Body of pancreas (tissue), 4 donors: ENCODE data around the gene RASGEF1C. TPM values are rescaled to one million over a fixed set of nuclear protein-coding genes. Genes with fewer than 3 reads are reported as not detected.
"Not testable (repeated sequence)": the region's sequence is repeated elsewhere in the genome, so short reads cannot be mapped to it uniquely, and the experiment has no call there.

Experiments used
- ATAC-seq: fragments of 150-250 bp; one replicate; pipeline ENCODE4 v1.9.1; 2016
- DNase-seq, 4 donors: peaks; one replicate each; pipeline ENCODE4 v3.0.0-alpha.2; 2019
- H3K27ac ChIP-seq, 4 donors: fragments of 200-600 bp; sonication (generic); 1 replicate in 3 of 4; 2 replicates in 1 of 4; pipeline versions ENCODE4 v1.5.1 to v1.6.1; 2016 to 2019; ENCODE audit warnings: mild to moderate bottlenecking in 1 of 4, mixed read lengths in 1 of 4, moderate library complexity in 1 of 4
- H3K27me3 ChIP-seq, 2 donors: fragments of 200-600 bp; sonication (generic); one replicate each; pipeline ENCODE4 v1.6.0; 2016; ENCODE audit warnings: mild to moderate bottlenecking in 1 of 2
- H3K36me3 ChIP-seq, 2 donors: fragments of 200-600 bp; sonication (generic); replicated peaks in 1 of 2; 2 replicates each; pipeline ENCODE4 v1.5.1; 2016; ENCODE audit warnings: low read depth in 2 of 2; ENCODE audit not compliant: insufficient read depth in 1 of 2
- H3K4me1 ChIP-seq: fragments of 200-600 bp; sonication (generic); one replicate; pipeline ENCODE4 v1.6.0; 2016
- H3K4me3 ChIP-seq, 2 donors: fragments of 200-600 bp; sonication (generic); 1 replicate in 1 of 2; 2 replicates in 1 of 2; pipeline ENCODE4 v1.5.1; 2016 to 2019
- H3K9me3 ChIP-seq, 3 donors: fragments of 200-600 bp; sonication (generic); 1 replicate in 2 of 3; 2 replicates in 1 of 3; pipeline ENCODE4 v1.5.1; 2016
- POLR2A ChIP-seq, 3 donors: fragments of 450-650 bp; IDR thresholded peaks; one replicate each; pipeline ENCODE4 v1.6.1; 2016; ENCODE audit warnings: antibody characterized with exemption in 3 of 3, mild to moderate bottlenecking in 2 of 3
- WGBS, 2 donors: methylation state at CpG; one replicate each; pipeline ENCODE4 v1.1.5; 2017; 5-methylcytosine and 5-hydroxymethylcytosine counted together
- intact Hi-C: fragments of 100-400 bp; cut with DNase I; formaldehyde crosslinking; loops from one replicate; pipeline ENCODE4 v1.15.1; 2023
- total RNA-seq, 2 donors: library from RNA; depleted of rRNA; stranded (reverse); fragments of >200 nt; gene quantifications; one replicate each; pipeline ENCODE4 v1.1.0, GENCODE V29; 2016
- TF ChIP-seq, protein P1 (sequence below), 7 experiments: fragments of 450-650 bp in 4 of 7; fragments of 200-600 bp in 3 of 7; sonication (generic) in 3 of 7; IDR thresholded peaks; one replicate each; pipeline ENCODE4 v1.5.1; 2016 to 2019; ENCODE audit warnings: antibody characterized with exemption in 7 of 7

The RASGEF1C gene
- total RNA-seq, 2 donors from 2014 or later = not detected

DNA sequence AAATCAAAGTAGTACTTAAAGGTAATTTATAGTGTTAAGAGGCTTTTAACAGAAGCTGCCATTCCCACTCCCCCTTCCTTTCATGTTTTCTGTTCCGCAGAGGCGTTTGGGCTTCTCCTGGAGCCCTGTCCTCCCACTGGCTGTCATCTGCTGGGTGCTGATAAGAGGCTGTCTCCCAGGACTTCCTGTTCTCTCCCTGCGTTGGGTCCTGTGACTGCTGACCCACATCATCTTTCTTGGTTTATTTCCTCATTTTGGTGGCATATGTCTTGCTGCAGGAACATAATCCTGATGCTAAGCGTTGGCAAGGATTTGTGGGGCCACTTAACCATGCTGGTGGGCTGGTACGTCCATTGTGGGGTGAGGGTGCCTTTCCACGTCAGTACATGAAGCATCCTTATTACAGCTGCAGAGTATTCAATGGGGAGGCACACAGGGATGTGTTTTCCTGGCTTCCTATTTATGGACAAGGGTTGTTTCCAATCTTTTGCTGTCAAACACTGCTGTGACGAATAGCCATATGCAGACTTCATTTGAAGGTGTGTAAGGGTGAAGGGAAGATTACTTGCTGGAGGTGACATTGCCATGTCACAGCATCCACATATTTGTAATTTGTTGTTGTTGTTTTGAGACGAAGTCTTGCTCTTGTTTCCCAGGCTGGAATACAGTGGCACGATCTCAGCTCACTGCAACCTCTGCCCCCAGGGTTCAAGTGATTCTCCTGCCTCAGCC is 115.2 kb downstream of the RASGEF1C start:
- intact Hi-C loops = no loop called here
- H3K36me3 ChIP-seq = no peaks in the 10 kb centered on the region
- no peak overlapping the region for H3K4me3 ChIP-seq
- no peaks in the 10 kb centered on the region for H3K27me3 ChIP-seq
- H3K4me1 ChIP-seq = peaks cover 15% of the 10 kb centered on the region
- TF ChIP-seq, protein P1, sequence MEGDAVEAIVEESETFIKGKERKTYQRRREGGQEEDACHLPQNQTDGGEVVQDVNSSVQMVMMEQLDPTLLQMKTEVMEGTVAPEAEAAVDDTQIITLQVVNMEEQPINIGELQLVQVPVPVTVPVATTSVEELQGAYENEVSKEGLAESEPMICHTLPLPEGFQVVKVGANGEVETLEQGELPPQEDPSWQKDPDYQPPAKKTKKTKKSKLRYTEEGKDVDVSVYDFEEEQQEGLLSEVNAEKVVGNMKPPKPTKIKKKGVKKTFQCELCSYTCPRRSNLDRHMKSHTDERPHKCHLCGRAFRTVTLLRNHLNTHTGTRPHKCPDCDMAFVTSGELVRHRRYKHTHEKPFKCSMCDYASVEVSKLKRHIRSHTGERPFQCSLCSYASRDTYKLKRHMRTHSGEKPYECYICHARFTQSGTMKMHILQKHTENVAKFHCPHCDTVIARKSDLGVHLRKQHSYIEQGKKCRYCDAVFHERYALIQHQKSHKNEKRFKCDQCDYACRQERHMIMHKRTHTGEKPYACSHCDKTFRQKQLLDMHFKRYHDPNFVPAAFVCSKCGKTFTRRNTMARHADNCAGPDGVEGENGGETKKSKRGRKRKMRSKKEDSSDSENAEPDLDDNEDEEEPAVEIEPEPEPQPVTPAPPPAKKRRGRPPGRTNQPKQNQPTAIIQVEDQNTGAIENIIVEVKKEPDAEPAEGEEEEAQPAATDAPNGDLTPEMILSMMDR (IDR thresholded peaks at IDR 0.05) = no peak
- no peak for TF ChIP-seq POLR2A (IDR thresholded peaks at IDR 0.05)
- no peak overlapping the region for H3K27ac ChIP-seq
- peak in 1 of 4 donors; percentile 66 for DNase-seq
- no peak for ATAC-seq
- 69 to 71% methylated on average over 9 of the region's 9 CpGs for WGBS, 2 donors
- no peaks in the 10 kb centered on the region for H3K9me3 ChIP-seq

- TF ChIP-seq POLR2A (IDR thresholded peaks at IDR 0.05) = no peak
- TF ChIP-seq, protein P1 (IDR thresholded peaks at IDR 0.05) = no peak
- Histone ChIP-seq H3K27ac (no peak overlapping the region), H3K4me3 (no peak overlapping the region), H3K4me1 (peaks cover 15% of the 10 kb centered on the region), H3K36me3 (no peaks in the 10 kb centered on the region), H3K9me3 (no peaks in the 10 kb centered on the region), H3K27me3 (no peaks in the 10 kb centered on the region)
- intact Hi-C loops = no loop called here
- DNase-seq = no peak
- no peak for ATAC-seq
- WGBS, 2 donors = 94 to 95% methylated on average over 4 to 6 of the region's 6 CpGs
These were observed 115.8 kb downstream of the RASGEF1C start for GRCh38 chr5:180093241-180093640.

DNA sequence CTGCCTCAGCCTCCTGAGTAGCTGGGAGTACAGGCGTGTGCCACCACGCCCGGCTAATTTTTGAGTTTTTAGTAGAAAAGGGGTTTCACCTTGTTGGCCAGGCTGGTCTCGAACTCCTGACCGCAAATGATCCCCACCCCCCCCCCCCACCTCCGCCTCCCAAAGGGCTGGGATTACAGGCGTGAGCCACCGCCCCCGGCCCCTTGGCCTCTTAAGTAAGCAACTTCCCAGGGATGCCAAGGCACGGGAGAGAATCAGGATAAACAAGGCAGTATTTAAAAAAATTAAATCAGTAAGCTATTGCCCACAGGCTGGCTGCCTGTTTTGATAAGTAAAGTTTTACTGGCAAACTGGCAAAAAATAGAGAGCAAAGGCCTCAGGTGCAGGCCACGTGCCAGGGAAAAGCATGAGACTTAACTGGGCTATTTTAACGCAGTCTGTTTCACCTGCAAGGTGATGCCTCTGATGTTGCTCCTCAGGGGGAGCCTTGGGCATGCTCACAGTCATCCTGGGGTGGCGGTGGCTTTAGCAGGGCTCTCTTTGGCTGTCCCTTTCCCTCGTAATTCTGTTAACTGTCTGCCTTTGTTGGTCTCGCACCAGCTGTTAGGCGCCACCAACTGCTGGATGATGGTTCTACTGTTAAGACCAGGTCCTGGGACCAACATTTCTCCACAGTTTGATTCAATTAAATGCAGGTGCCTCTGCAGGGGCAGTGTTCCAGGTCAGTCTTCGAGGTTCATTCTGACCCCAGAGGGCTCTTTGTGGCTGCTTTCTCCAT is 118.1 kb downstream of the RASGEF1C start:
- WGBS, 2 donors = 6 to 9% methylated on average over 13 to 16 of the region's 17 CpGs
- Histone ChIP-seq H3K4me1 (peaks cover 16% of the 10 kb centered on the region), H3K4me3 (no peak overlapping the region), H3K9me3 (no peaks in the 10 kb centered on the region), H3K36me3 (no peaks in the 10 kb centered on the region), H3K27me3 (no peaks in the 10 kb centered on the region), H3K27ac (peak overlapping the region; percentile 32 to 83 (median 46))
- no peak for TF ChIP-seq POLR2A (IDR thresholded peaks at IDR 0.05)
- TF ChIP-seq, protein P1 (IDR thresholded peaks at IDR 0.05) = peak in 5 of 7 experiments; percentile 12 to 45 (median 41)
- intact Hi-C loops = no loop called here
- peak; percentile 64 for ATAC-seq
- peak; percentile 50 to 76 (median 66) for DNase-seq

DNA sequence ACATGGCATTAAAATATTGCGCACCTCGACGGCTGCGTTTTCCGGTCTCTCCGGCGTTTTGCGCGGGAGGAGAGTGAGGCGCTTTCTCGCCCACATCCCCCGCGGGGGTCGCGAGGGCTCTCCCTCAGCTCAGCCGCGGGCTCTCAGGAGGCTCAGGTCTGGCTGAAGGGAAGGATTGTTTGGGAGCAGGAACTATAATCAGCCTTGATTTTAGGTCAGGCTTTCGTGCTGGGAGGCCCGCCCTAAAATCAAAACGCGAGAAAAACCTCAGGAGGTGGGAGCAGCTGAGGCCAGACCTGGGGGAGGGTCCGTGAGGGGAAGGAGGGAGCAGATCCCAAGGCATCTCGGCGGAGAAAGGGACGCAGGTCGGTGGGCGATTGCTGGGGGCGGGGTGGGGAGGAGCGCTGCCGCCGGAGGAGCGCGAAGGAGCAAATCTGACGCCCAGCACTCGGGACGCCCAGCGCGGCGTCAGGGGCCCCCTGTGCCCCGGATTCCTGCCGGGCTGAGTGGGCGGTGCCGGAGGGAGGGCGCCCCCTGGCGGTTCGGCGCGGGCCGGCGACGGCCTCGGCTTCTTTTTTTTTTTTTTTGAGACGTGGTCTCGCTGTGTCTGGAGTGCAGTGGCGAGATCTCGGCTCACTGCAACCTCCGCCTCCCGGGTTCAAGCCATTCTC is 118.8 kb downstream of the RASGEF1C start:
- Histone ChIP-seq H3K27ac (peak overlapping the region in 3 of 4 donors; percentile 58 to 83 (median 67)), H3K4me3 (peak overlapping the region in 1 of 2 donors; percentile 20), H3K27me3 (no peaks in the 10 kb centered on the region), H3K4me1 (peaks cover 23% of the 10 kb centered on the region), H3K36me3 (no peaks in the 10 kb centered on the region), H3K9me3 (no peaks in the 10 kb centered on the region)
- 5 to 11% methylated on average over 25 to 58 of the region's 58 CpGs for WGBS, 2 donors
- intact Hi-C loops = no loop called here
- DNase-seq = peak; percentile 65 to 77 (median 72)
- peak; percentile 83 for ATAC-seq
- TF ChIP-seq POLR2A (IDR thresholded peaks at IDR 0.05) = peak in 2 of 3 donors; percentile 50 to 63
- TF ChIP-seq, protein P1 (IDR thresholded peaks at IDR 0.05) = peak; percentile 75 to 95 (median 90)

- H3K27me3 ChIP-seq, DNase-seq, H3K36me3 ChIP-seq, intact Hi-C loops, H3K9me3 ChIP-seq, ATAC-seq, H3K4me3 ChIP-seq: not testable (repeated sequence)
- WGBS, 2 donors = 76 to 83% methylated on average over 18 of the region's 18 CpGs
- H3K27ac ChIP-seq = peak overlapping the region in 1 of 4 donors; percentile 83
- peaks cover 29% of the 10 kb centered on the region for H3K4me1 ChIP-seq
These were observed 119.4 kb downstream of the RASGEF1C start for GRCh38 chr5:180089628-180090027.
